RWPE1 (cell line): ENCODE data around the gene WDR1.

Experiments used
- CTCF ChIA-PET: fragments of 350-600 bp; sonication (Branson Sonifier 250); formaldehyde crosslinking; extraction: SDS; loops from one replicate; lab custom pipeline; 2021; lab: Yijun Ruan, JAX
- POLR2A ChIA-PET: fragments of 400-600 bp; formaldehyde crosslinking; extraction: SDS; loops from one replicate; lab custom pipeline; 2020; ENCODE audit warnings: antibody characterized with exemption; ENCODE audit not compliant: low non-redundant PET; lab: Yijun Ruan, JAX
- DNase-seq: peaks from one replicate; pipeline ENCODE4 v3.0.0; 2012; ENCODE audit warnings: low spot score
- H3K27ac ChIP-seq: fragments of 450-650 bp; 2 replicates; pipeline ENCODE4 v1.5.1; 2017
- TF ChIP-seq, protein P1 (sequence below): fragments of 450-650 bp; conservative IDR thresholded peaks from 2 replicates; pipeline ENCODE4 v1.5.1; 2017; ENCODE audit warnings: low read depth, mild to moderate bottlenecking

Gene WDR1

DNA sequence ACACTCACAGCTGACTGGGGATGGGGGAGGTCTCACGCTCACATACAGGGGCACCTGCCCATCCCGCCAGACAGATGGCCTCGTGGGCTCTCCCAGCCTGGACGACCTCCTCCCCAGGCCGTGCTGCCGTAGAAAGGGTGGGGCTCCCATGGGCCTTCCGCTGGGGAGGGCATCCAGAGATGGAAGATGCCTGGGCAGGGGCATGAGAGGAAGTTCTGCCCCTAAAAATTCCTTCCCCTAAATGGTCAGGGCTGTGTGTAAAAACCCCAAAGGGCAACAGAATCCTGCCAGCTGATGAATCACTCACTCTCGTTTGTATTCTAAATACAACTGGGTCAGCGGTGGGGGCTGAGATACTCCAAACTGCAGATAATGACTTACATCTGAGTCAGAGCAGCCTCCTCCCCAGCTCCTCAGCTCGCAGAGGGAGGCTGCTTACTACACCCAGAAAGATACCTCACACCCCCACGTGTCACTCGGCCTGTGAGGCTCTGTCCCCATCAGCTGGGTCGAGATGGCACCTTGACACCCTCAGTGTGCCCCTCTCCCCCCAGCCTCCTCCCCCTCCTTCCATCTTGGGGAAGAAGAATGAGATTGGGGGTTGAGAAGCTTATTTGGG is 10.1 kb downstream of the WDR1 start:
- POLR2A ChIA-PET, result interaction anchor here (1.2 kb wide), 1 partner anchor 10 kb away, joined by 3 read pairs; the partner anchor contains the start of gene WDR1

DNA sequence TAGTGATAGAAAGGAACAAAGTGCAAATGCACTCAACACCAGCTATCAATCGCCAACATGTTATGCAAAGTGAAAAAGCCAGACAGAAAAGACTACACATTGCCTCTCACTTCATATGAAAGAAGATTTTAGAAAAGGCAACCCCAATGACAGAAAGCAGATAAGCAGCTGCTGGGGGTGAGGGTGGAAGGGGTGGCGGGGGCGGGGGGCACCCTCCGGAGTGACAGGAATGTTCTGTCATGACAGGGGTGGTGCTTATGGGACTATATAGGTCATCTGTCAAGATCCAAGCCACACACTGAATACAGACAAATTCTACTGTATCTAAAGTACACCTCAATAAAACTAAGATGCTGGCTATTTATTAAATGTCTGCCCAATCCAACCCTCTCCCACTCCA is 10.7 kb downstream of the WDR1 start:
- DNase-seq, result no peak
- peak overlapping the region; percentile 95 for H3K27ac ChIP-seq
- CTCF ChIA-PET, result no interaction called here
- TF ChIP-seq, protein P1, sequence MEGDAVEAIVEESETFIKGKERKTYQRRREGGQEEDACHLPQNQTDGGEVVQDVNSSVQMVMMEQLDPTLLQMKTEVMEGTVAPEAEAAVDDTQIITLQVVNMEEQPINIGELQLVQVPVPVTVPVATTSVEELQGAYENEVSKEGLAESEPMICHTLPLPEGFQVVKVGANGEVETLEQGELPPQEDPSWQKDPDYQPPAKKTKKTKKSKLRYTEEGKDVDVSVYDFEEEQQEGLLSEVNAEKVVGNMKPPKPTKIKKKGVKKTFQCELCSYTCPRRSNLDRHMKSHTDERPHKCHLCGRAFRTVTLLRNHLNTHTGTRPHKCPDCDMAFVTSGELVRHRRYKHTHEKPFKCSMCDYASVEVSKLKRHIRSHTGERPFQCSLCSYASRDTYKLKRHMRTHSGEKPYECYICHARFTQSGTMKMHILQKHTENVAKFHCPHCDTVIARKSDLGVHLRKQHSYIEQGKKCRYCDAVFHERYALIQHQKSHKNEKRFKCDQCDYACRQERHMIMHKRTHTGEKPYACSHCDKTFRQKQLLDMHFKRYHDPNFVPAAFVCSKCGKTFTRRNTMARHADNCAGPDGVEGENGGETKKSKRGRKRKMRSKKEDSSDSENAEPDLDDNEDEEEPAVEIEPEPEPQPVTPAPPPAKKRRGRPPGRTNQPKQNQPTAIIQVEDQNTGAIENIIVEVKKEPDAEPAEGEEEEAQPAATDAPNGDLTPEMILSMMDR, result no peak
- POLR2A ChIA-PET, result no interaction called here

More for the DNA sequence above, 10.1 kb downstream of the WDR1 start:
- CTCF ChIA-PET, result no interaction called here
- DNase-seq, result peak; percentile 94
- peak overlapping the region; percentile 95 for H3K27ac ChIP-seq
- TF ChIP-seq, protein P1, result no peak

DNA sequence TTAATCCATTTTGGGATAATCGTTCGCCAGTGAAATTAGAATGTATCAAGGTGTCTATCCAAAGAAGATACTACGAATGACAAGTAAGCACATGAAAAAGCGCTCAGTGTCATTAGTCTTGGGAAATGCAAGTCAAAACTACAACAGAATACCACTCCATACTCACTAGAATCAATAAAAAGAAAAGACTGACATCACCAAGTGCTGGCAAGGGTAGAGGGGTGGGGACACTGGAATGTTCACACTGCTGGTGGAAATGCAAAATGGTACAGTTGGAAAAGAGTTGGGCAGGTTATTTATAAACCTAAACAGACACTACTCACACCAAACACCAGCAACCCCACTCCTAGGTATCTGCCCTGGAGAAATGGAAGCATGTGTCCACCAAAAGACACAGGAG is 11.2 kb downstream of the WDR1 start:
- POLR2A ChIA-PET, result no interaction called here
- CTCF ChIA-PET, result no interaction called here
- DNase-seq, result no peak
- H3K27ac ChIP-seq, result no peak overlapping the region
- TF ChIP-seq, protein P1, result no peak

- DNase-seq, result no peak
- POLR2A ChIA-PET, result no interaction called here
- CTCF ChIA-PET, result no interaction called here
- TF ChIP-seq, protein P1, result no peak
- peak overlapping the region; percentile 35 for H3K27ac ChIP-seq
These were observed 11.7 kb downstream of the WDR1 start for GRCh38 chr4:10104991-10105276.

DNA sequence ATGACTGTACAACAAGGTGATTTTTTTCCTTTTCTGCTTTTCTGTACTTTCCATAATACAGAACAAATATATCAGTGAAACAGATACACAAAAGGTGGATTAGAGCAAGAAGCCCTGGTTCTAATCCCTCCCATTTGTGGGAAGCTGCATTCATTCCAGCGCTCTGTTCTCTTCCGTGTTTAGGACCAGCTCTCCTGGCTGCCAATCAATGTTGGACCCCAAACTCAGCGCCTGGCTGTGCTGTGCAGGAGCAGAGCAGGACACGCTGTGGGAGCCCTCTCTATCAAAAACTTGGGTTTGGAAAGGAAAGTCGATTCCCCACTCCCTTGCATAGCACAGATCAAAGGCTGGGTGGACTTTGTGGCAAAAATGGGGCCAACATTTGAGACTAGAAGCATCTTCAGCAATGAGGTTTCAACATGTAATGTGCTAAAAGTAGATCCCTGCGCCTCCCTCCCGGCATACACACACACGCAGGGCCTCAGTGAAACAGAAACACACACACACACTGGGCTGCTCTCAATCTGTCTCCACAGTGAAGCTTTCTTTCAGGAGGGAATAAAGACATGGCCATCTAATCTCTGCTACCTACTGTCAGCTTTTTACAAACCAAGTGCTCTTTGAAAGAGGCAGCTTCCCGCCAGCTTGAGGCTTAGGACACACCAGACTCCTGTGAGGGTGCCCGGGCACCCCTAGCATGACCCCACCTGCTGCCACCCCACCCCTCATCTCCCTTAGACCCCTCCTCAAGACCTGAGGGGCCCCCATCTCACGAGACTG is 12.2 kb downstream of the WDR1 start:
- POLR2A ChIA-PET, result no interaction called here
- TF ChIP-seq, protein P1, result no peak
- peak overlapping the region; percentile 35 for H3K27ac ChIP-seq
- CTCF ChIA-PET, result no interaction called here
- no peak for DNase-seq

DNA sequence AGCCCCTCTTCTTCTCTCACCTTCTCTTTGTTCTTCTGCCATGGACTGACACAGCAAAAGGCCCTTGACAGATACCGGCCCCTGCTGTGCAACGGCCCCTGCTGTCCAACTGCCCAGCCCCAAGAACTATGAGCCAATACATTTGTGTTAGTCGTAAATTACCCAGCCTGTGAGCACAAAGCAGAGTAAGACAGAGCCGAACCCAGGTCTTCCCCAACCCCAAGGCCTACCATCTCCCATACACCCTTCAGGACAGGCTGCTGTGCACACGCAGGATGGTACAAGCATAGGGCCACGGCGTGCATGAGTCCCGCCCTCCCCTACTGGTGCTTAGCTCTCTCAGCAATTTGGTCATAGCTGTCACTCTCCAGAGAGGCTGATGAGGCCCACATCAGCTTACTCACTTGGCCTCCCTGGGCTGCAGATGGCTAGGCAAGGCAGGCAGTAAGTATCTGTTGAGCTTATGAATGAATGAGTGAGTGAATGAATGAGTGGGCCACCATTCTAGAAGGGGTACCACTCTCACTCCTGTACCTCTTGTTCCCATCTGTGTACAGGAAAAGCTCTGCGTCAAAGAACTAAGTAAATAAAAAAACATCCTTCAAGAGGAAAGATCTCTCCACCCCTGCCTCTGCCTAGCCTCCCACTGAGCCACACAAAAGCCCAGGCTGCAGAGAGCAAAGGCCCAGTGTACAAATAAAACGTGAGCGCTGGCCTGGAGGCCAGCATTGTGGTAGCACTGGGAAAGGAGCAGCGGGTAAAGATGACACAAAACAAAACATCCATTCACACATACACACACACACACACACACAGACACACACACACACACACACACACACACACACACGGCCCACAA is 13.9 kb downstream of the WDR1 start:
- TF ChIP-seq, protein P1, result no peak
- POLR2A ChIA-PET, result no interaction called here
- no peak for DNase-seq
- peak overlapping the region; percentile 98 for H3K27ac ChIP-seq
- CTCF ChIA-PET, result interaction anchor here (0.6 to 0.9 kb wide), 2 partner anchors 73 to 435 kb away, joined by 3 to 4 read pairs; no protein-coding TSS in a partner anchor
